ENCODE measurements around the gene VSNL1. TPM values are rescaled to one million over a fixed set of nuclear protein-coding genes. Genes with fewer than 3 reads are reported as not detected.

Gene VSNL1
- total RNA-seq, 4 donors from 2014 or later: not detected

DNA sequence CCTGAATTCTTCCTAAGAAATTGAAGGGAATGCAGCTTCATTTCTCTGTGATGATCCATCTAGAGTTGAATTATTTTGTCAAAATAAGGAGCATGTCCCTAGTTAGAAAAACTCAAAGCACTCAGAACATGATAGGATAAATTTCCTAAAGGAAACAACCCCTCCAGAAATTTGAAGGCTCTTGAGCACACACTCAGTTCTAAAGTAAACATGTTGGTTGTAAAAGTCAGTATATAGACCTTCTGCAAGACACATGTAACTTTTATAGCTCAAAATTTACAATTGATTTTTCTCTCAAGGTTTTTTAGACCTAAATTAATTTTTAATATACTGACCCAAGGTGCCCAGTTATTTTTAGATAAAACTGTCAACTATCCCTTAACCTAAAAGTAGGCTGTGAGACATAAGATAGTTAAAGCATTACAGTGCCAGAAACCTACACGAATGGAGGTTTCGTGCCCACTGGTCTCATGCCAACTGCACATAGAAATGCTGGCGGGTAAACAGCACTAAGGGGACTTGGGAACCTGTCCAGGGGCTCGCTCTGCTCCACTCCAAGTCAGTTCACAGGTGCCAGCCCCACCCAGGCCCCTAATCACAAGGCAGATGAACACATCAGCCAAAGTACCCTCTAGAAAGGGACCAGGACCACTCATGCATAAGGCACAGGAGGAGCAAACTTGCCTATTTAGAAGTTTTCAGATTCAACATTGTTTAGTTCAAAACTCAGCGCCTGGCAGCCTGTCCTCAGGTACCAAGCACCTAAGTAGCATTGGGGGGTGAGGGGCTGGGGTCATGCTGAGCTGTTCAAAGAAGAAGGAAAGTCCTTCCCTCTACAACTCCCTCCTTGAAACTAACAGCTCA, 106.6 kb downstream of the VSNL1 start:
- Histone ChIP-seq H3K4me1 (peaks cover 0 to 8% (median 0%) of the 10 kb centered on the region in 4 donors), H3K27ac (no peak overlapping the region)
- TF ChIP-seq, protein P1, sequence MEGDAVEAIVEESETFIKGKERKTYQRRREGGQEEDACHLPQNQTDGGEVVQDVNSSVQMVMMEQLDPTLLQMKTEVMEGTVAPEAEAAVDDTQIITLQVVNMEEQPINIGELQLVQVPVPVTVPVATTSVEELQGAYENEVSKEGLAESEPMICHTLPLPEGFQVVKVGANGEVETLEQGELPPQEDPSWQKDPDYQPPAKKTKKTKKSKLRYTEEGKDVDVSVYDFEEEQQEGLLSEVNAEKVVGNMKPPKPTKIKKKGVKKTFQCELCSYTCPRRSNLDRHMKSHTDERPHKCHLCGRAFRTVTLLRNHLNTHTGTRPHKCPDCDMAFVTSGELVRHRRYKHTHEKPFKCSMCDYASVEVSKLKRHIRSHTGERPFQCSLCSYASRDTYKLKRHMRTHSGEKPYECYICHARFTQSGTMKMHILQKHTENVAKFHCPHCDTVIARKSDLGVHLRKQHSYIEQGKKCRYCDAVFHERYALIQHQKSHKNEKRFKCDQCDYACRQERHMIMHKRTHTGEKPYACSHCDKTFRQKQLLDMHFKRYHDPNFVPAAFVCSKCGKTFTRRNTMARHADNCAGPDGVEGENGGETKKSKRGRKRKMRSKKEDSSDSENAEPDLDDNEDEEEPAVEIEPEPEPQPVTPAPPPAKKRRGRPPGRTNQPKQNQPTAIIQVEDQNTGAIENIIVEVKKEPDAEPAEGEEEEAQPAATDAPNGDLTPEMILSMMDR (IDR thresholded peaks at IDR 0.05): no peak

GRCh38 chr2:17648581-17648980, 108.1 kb downstream of the VSNL1 start:
- Histone ChIP-seq H3K27me3 (no peaks in the 10 kb centered on the region), H3K36me3 (no peaks in the 10 kb centered on the region), H3K4me3 (no peak overlapping the region), H3K9me3 (no peaks in the 10 kb centered on the region), H3K27ac (no peak overlapping the region), H3K4me1 (peaks cover 0 to 3% (median 0%) of the 10 kb centered on the region in 4 donors)
- TF ChIP-seq, protein P1 (IDR thresholded peaks at IDR 0.05): no peak
- TF ChIP-seq POLR2A (IDR thresholded peaks at IDR 0.05): no peak
- no peak for DNase-seq

More for the DNA sequence above, 106.6 kb downstream of the VSNL1 start:
- H3K4me3 ChIP-seq: no peak overlapping the region
- no peaks in the 10 kb centered on the region for H3K9me3 ChIP-seq
- no peaks in the 10 kb centered on the region for H3K27me3 ChIP-seq
- DNase-seq: no peak
- no peaks in the 10 kb centered on the region for H3K36me3 ChIP-seq

GRCh38 chr2:17649026-17649425, 108.5 kb downstream of the VSNL1 start:
- H3K27me3 ChIP-seq: no peaks in the 10 kb centered on the region
- no peak for DNase-seq
- TF ChIP-seq, protein P1 (IDR thresholded peaks at IDR 0.05): no peak
- no peak for TF ChIP-seq POLR2A (IDR thresholded peaks at IDR 0.05)
- no peaks in the 10 kb centered on the region for H3K4me1 ChIP-seq
- no peaks in the 10 kb centered on the region for H3K36me3 ChIP-seq
- H3K27ac ChIP-seq: no peak overlapping the region
- no peak overlapping the region for H3K4me3 ChIP-seq
- no peaks in the 10 kb centered on the region for H3K9me3 ChIP-seq

DNA sequence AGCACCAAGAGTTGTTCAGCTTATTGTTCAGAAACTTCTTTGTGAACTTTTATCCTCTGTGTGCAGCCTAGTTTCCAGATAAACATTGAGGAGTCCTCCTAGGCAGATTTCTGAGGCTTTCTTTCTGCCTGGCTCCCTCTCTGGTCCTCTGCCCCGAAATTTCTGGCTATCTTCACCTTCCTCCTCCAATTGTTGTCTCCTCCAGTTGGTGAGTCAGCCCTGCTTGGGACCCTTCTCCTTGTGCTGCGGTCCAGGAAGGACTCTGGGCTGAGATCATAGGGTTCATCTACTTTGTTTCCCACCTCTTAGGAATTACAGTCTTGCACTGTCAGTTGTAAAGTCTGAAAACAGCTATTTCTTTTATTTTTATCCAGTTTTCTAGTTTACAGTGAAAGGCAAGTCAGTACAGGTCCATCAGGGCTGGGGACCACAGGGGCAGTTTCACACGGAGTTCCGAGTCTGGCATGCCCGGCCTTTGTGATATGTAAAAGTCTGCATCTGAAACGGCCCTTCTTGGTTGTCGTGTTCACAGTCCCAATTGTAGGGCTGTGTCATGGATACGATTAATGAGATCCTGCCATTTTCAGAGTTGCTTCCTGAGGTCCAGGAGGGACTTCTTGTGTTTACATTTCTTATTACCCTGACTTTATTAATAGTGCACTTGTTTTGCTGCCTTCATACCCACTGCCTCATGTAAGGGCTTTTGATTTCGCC, 112.3 kb downstream of the VSNL1 start:
- DNase-seq: no peak
- Histone ChIP-seq H3K4me3 (no peak overlapping the region), H3K4me1 (no peaks in the 10 kb centered on the region), H3K36me3 (no peaks in the 10 kb centered on the region), H3K27ac (no peak overlapping the region), H3K9me3 (no peaks in the 10 kb centered on the region), H3K27me3 (no peaks in the 10 kb centered on the region)
- TF ChIP-seq, protein P1 (IDR thresholded peaks at IDR 0.05): no peak
- TF ChIP-seq POLR2A (IDR thresholded peaks at IDR 0.05): no peak

GRCh38 chr2:17657759-17658158, 117.3 kb downstream of the VSNL1 start:
- H3K4me3 ChIP-seq: no peak overlapping the region
- TF ChIP-seq, protein P1 (IDR thresholded peaks at IDR 0.05): no peak
- no peak overlapping the region for H3K27ac ChIP-seq
- no peaks in the 10 kb centered on the region for H3K9me3 ChIP-seq
- H3K27me3 ChIP-seq: no peaks in the 10 kb centered on the region
- no peak for DNase-seq
- H3K36me3 ChIP-seq: peaks cover 0 to 5% (median 0%) of the 10 kb centered on the region in 3 donors
- H3K4me1 ChIP-seq: no peaks in the 10 kb centered on the region
